ENCODE measurements around the gene OR10A5. TPM values are rescaled to one million over a fixed set of nuclear protein-coding genes. Genes with fewer than 3 reads are reported as not detected.

The OR10A5 gene
- total and polyA plus RNA-seq, 2 donors (not counting 3 experiments of a cell fraction or from before 2014, with no cell fraction given), result not detected

- intact Hi-C loops (cut with micrococcal nuclease) (no loop called here), dilution Hi-C loops (cut with MboI; ENCODE audit: extremely low pct_ligation_motif_present, low sequenced_read_pairs) (no loop called here)
- Histone ChIP-seq H3K9ac (replicated peaks; ENCODE audit: extremely low read depth, insufficient read depth, low read length) (no peak overlapping the region), H3K27me3 (ENCODE audit: control insufficient read depth in 2 of 2, insufficient read depth in 2 of 2, low read length in 2 of 2) (no peaks in the 10 kb centered on the region), H3K79me2 (ENCODE audit: control insufficient read depth, insufficient read depth, low read length) (no peaks in the 10 kb centered on the region), H3K4me2 (ENCODE audit: insufficient read depth, low read length) (no peak overlapping the region), H3K36me3 (ENCODE audit: control insufficient read depth in 2 of 2, extremely low read depth in 1 of 2, insufficient read depth in 2 of 2, low read length in 2 of 2) (no peaks in the 10 kb centered on the region), H3K4me1 (ENCODE audit: control insufficient read depth, extremely low read depth, insufficient read depth, low read length) (no peaks in the 10 kb centered on the region), H4K20me1 (replicated peaks; ENCODE audit: control insufficient read depth, extremely low read depth, insufficient read depth, low read length) (no peaks in the 10 kb centered on the region), H3K4me3 (replicated peaks in 1 of 3; ENCODE audit: insufficient read depth in 1 of 3, low read depth in 1 of 3, low read length in 3 of 3) (no peak overlapping the region), H2AFZ (ENCODE audit: low read depth, low read length) (no peak overlapping the region), H3K9me1 (replicated peaks; ENCODE audit: control insufficient read depth, extremely low read depth, insufficient read depth, low read length) (no peaks in the 10 kb centered on the region), H3K9me3 (replicated peaks; ENCODE audit: control insufficient read depth, insufficient read depth, low read length) (no peaks in the 10 kb centered on the region), H3K27ac (ENCODE audit: insufficient read depth, low read depth, low read length) (no peak overlapping the region)
- no peak for TF ChIP-seq CTCF (IDR thresholded peaks at IDR 0.05; ENCODE audit: extremely low read depth in 1 of 2, insufficient read depth in 1 of 2, low read depth in 1 of 2, low read length in 2 of 2)
- no peak for TF ChIP-seq POLR2AphosphoS5 (IDR thresholded peaks at IDR 0.05; ENCODE audit: insufficient read depth, low read depth, low read length)
- no peak for TF ChIP-seq EZH2 (IDR thresholded peaks at IDR 0.05; ENCODE audit: borderline replicate concordance, low read depth, low read length, severe bottlenecking)
- TF ChIP-seq GATA2 (IDR thresholded peaks at IDR 0.05; ENCODE audit: insufficient read depth, insufficient read length, low read depth, low read length), result no peak
- TF ChIP-seq, protein P1, sequence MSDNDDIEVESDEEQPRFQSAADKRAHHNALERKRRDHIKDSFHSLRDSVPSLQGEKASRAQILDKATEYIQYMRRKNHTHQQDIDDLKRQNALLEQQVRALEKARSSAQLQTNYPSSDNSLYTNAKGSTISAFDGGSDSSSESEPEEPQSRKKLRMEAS (IDR thresholded peaks at IDR 0.05; ENCODE audit: insufficient read depth, insufficient read length), result no peak
- no peak for TF ChIP-seq POLR2A (IDR thresholded peaks at IDR 0.05; ENCODE audit: low read depth, low read length)
- BruUV-seq (replicated peaks), result no TSS peak
- POLR2A ChIA-PET, result no interaction called here
- DNase-seq (ENCODE audit: low read depth, low spot score), result no peak
- CTCF ChIA-PET, result interaction anchor here (1.3 to 3.8 kb wide), 2 partner anchors 8 to 13 kb away, joined by 3 to 27 read pairs; no protein-coding TSS in a partner anchor
- no peak for FAIRE-seq
Measured at GRCh38 chr11:6825231-6825744, 20.2 kb upstream of the OR10A5 start.

Measured in endothelial cell of umbilical vein (primary cell).